Right lobe of liver (tissue), 6 donors: ENCODE measurements around the gene TNS3. TPM values are rescaled to one million over a fixed set of nuclear protein-coding genes. Genes with fewer than 3 reads are reported as not detected.

Source experiments
- ATAC-seq, 4 donors: fragments of 200-7000 bp; cut with Tn5 transposase; one replicate each; pipeline ENCODE4 v1.9.1; 2020; ENCODE audit warnings: mild to moderate bottlenecking in 4 of 4, moderate library complexity in 4 of 4
- DNase-seq, 3 donors: peaks; one replicate each; pipeline ENCODE4 v3.0.0-alpha.2; 2020
- H3K27ac ChIP-seq, 3 donors: fragments of 200-600 bp; one replicate each; pipeline ENCODE4 v1.8.0; 2022
- H3K27me3 ChIP-seq, 2 donors: fragments of 200-600 bp; one replicate each; pipeline ENCODE4 v1.8.0; 2022
- H3K36me3 ChIP-seq, 4 donors: fragments of 200-600 bp; sonication (generic) in 1 of 4; one replicate each; pipeline versions ENCODE4 v1.5.1 to v1.8.0; 2017 to 2022; ENCODE audit warnings: control low read depth in 1 of 4
- H3K4me1 ChIP-seq, 4 donors: fragments of 200-600 bp; sonication (generic) in 1 of 4; one replicate each; pipeline versions ENCODE4 v1.5.1 to v1.8.0; 2017 to 2022; ENCODE audit warnings: control low read depth in 1 of 4
- H3K4me3 ChIP-seq, 3 donors: fragments of 200-600 bp; one replicate each; pipeline ENCODE4 v1.8.0; 2022
- H3K9me3 ChIP-seq, 4 donors: fragments of 200-600 bp; sonication (generic) in 1 of 4; one replicate each; pipeline versions ENCODE4 v1.5.1 to v1.8.0; 2017 to 2022; ENCODE audit warnings: control low read depth in 1 of 4
- CTCF ChIP-seq, 4 donors: fragments of 200-600 bp in 3 of 4; fragments of 450-650 bp in 1 of 4; IDR thresholded peaks; one replicate each; pipeline versions ENCODE4 v1.5.1 to v1.8.0; 2016 to 2022; ENCODE audit warnings: antibody characterized with exemption in 4 of 4, mild to moderate bottlenecking in 2 of 4
- POLR2A ChIP-seq: fragments of 450-650 bp; IDR thresholded peaks from one replicate; pipeline ENCODE4 v1.6.1; 2017; ENCODE audit warnings: antibody characterized with exemption, mild to moderate bottlenecking
- WGBS: methylation state at CpG from one replicate; pipeline ENCODE4 v1.1.6; 2018; ENCODE audit warnings: low coverage, low lambda C conversion rate; ENCODE audit not compliant: insufficient coverage; ENCODE audit errors: missing lambda C conversion rate; 5-methylcytosine and 5-hydroxymethylcytosine counted together
- intact Hi-C, 2 donors: fragments of 100-400 bp; cut with DNase I; formaldehyde crosslinking; loops; one replicate each; pipeline versions ENCODE4 v1.11.2 to v1.14.1; 2022
- total RNA-seq, 6 experiments: library from RNA; depleted of rRNA in 2 of 6; stranded (reverse); fragments of >200 nt in 2 of 6; fragmentation: NEBNext Ultra II Directional in 3 of 6; extraction: Animal tissue kit (Norgen Biotek cat#: 25700) in 3 of 6; gene quantifications; one replicate each; pipeline versions ENCODE4 v1.1.0 to v1.2.4, GENCODE V29; 2016 to 2023
- donor health status: DM: no; HTN: yes; CAD: no.
- donor health status: DM: no; HTN: no; CAD: no.
- donor health status: DM: no; HTN: no; CAD: no.
- donor health status: DM: no; HTN: yes; CAD: no.
- donor health status: DM: no; HTN: yes; CAD: no.

Gene TNS3
- total RNA-seq, 6 experiments from 2014 or later: 51.2 to 95.0 (median 58.4) TPM

GRCh38 chr7:47577321-47577919, 4.5 kb downstream of the TNS3 start:
- TF ChIP-seq POLR2A (no peak), CTCF (IDR thresholded peaks at IDR 0.05) (no peak)
- Histone ChIP-seq H3K4me1 (peaks cover 6 to 68% (median 34%) of the 10 kb centered on the region in 4 donors), H3K36me3 (no peaks in the 10 kb centered on the region), H3K4me3 (no peak overlapping the region), H3K27me3 (no peaks in the 10 kb centered on the region), H3K27ac (peak overlapping the region; percentile 44 to 74 (median 60)), H3K9me3 (no peaks in the 10 kb centered on the region)
- ATAC-seq (peak in 1 of 4 donors; percentile 3), DNase-seq (peak in 1 of 3 donors; percentile 47)
- WGBS: 54% methylated on average over 5 of the region's 14 CpGs
- intact Hi-C loops: loop anchor here in 1 of 2 donors (10.0 kb wide), 1 partner anchor 103 kb away; no protein-coding TSS in a partner anchor

GRCh38 chr7:47576866-47577306, 5.0 kb downstream of the TNS3 start:
- intact Hi-C loops: loop anchor here in 1 of 2 donors (10.0 kb wide), 1 partner anchor 102 kb away; no protein-coding TSS in a partner anchor
- Histone ChIP-seq H3K9me3 (no peaks in the 10 kb centered on the region), H3K27ac (peak overlapping the region; percentile 44 to 74 (median 60)), H3K36me3 (no peaks in the 10 kb centered on the region), H3K4me1 (peaks cover 6 to 74% (median 35%) of the 10 kb centered on the region in 4 donors), H3K27me3 (no peaks in the 10 kb centered on the region), H3K4me3 (no peak overlapping the region)
- DNase-seq (no peak), ATAC-seq (no peak)
- TF ChIP-seq POLR2A (no peak), CTCF (IDR thresholded peaks at IDR 0.05) (no peak)
- WGBS: 44% methylated on average over 11 of the region's 15 CpGs

GRCh38 chr7:47576031-47576865, 5.7 kb downstream of the TNS3 start:
- no peaks in the 10 kb centered on the region for H3K36me3 ChIP-seq
- no peaks in the 10 kb centered on the region for H3K27me3 ChIP-seq
- TF ChIP-seq CTCF (IDR thresholded peaks at IDR 0.05) (no peak), POLR2A (no peak)
- DNase-seq (peak in 1 of 3 donors; percentile 60), ATAC-seq (peak; percentile 1 to 15 (median 7))
- WGBS: 26% methylated on average over 6 of the region's 13 CpGs
- peaks cover 6 to 80% (median 38%) of the 10 kb centered on the region in 4 donors for H3K4me1 ChIP-seq
- peak overlapping the region; percentile 44 to 74 (median 60) for H3K27ac ChIP-seq
- H3K4me3 ChIP-seq: no peak overlapping the region
- H3K9me3 ChIP-seq: no peaks in the 10 kb centered on the region
- intact Hi-C loops: loop anchor here in 1 of 2 donors (10.0 kb wide), 1 partner anchor 101 kb away; no protein-coding TSS in a partner anchor

DNA sequence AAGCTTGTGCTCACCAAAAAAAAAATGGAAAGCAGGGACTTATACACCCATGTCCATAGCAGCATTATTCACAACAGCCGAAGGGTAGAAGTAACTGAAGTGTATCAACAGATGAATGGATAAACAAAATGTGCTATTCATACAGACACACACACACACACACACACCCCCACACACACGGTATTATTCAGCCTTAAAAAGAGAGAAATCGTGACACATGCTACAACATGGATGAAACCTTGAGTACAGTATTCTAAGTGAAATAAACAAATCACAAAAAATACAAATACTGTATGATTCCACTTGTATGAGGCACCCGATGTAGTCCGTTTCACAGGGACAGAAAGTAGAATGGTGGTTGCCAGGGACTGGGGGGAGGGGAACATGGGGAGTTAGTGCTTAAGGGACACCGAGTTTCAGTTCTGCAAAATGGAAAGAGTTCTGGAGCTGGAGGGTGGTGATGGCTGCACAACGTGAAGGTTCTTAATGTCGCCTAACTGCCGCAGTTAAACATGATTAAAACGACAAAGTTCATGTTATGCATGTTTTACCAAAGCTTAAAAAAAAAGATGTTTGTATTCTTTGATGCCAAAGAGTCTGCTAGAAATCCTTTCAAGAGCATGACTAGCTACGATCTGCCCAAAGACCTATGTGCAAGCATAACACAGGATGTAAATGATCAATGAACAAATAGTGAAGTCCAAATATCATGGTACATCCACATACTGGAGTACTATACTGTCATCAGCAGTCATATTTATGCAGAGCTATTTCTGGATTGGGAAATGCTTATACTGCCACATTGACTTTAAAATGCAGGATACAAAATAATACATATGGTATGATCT, 7.2 kb downstream of the TNS3 start:
- no peak for ATAC-seq
- 16% methylated on average over 11 of the region's 11 CpGs for WGBS
- no peak overlapping the region for H3K4me3 ChIP-seq
- peak in 1 of 3 donors; percentile 48 for DNase-seq
- intact Hi-C loops: loop anchor here in 1 of 2 donors (10.0 kb wide), 1 partner anchor 100 kb away; no protein-coding TSS in a partner anchor
- H3K9me3 ChIP-seq: no peaks in the 10 kb centered on the region
- peak overlapping the region; percentile 28 to 81 (median 71) for H3K27ac ChIP-seq
- TF ChIP-seq POLR2A: no peak
- no peak for TF ChIP-seq CTCF (IDR thresholded peaks at IDR 0.05)
- H3K36me3 ChIP-seq: no peaks in the 10 kb centered on the region
- peaks cover 3 to 83% (median 43%) of the 10 kb centered on the region in 4 donors for H3K4me1 ChIP-seq
- no peaks in the 10 kb centered on the region for H3K27me3 ChIP-seq
